ENCODE results near the gene RASA3. TPM values are rescaled to one million over a fixed set of nuclear protein-coding genes. Genes with fewer than 3 reads are reported as not detected.
A peak's percentile ranks its signal among the peaks of the same experiment; 100 is the strongest.

Gene RASA3
- total RNA-seq, 1 experiment from 2014 or later, result 22.3 TPM

DNA sequence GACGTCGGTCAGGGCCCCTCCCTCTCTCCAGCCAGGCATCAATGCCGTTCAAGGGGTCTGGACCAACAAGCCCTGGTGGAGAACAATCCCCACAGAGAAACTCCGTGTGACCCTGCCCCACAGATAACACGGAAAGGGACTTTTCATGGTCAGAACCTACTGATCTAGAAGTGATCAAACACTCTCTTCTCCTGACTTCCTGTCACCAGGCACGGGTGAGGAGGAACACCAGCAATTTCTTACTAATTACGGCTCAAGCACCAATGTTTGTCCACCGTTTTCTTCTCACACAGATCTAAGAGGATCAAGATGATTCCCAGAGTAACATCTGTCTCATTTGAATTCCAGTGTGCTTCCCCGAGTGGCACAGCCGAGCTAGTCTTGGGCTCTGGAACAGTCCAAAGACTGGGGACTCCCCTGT is 11.8 kb downstream of the RASA3 start:
- CTCF ChIA-PET, result no interaction called here

DNA sequence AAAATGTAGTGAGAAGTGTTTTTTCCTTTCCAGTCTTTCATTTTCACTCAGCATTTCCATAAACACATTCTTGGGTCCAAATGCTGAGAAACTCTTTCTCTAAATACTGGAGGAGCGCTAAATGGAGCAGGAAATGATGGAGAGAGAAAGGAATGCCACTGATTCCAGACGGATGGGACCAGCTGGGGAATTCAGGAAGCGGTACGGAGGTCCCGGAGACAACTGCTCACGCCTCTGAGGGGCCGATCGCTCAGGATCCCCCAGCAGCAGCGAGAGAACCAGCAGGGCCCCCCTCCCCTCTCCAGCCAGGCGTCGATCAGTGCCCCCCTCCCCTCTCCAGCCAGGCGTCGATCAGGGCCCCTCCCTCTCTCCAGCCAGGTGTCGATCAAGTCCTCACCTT is 13.2 kb downstream of the RASA3 start:
- Mint-ChIP-seq H3K9me3 (no peaks in the 10 kb centered on the region; the same call in 1 of the 2 replicates), H3K36me3 (no peaks in the 10 kb centered on the region; the same call in 1 of the 2 replicates), H3K27ac (peak overlapping the region; percentile 96), H3K4me3 (peak overlapping the region; percentile 57), H3K4me1 (peaks cover 46% of the 10 kb centered on the region), H3K27me3 (ENCODE audit: low read depth) (no peaks in the 10 kb centered on the region)
- POLR2A ChIA-PET, result interaction anchor here (0.6 kb wide), 1 partner anchor 533 kb away, joined by 4 read pairs; no protein-coding TSS in a partner anchor
- ATAC-seq (peak; percentile 89), DNase-seq (ENCODE audit: low spot score) (peak; percentile 79)
- 0 out of 2 replicates have a peak, but pooled peaks have one; percentile 28 for TF ChIP-seq MAX (CRISPR knock-in tag; IDR thresholded peaks at IDR 0.05)
- TF ChIP-seq EMX1 (CRISPR knock-in tag; IDR thresholded peaks at IDR 0.05), result no peak
- CTCF ChIA-PET, result interaction anchor here (0.7 kb wide), 1 partner anchor 16 kb away, joined by 3 read pairs; no protein-coding TSS in a partner anchor

More for the DNA sequence above, 11.8 kb downstream of the RASA3 start:
- TF ChIP-seq ZNF512 (CRISPR knock-in tag; IDR thresholded peaks at IDR 0.05; ENCODE audit: borderline replicate concordance) (no peak), ZNF263 (CRISPR knock-in tag; IDR thresholded peaks at IDR 0.05; ENCODE audit: low read depth) (no peak), NFE2L1 (CRISPR knock-in tag; IDR thresholded peaks at IDR 0.05) (no peak), PRRX2 (CRISPR knock-in tag; IDR thresholded peaks at IDR 0.05) (no peak)
- TF ChIP-seq, protein P1, sequence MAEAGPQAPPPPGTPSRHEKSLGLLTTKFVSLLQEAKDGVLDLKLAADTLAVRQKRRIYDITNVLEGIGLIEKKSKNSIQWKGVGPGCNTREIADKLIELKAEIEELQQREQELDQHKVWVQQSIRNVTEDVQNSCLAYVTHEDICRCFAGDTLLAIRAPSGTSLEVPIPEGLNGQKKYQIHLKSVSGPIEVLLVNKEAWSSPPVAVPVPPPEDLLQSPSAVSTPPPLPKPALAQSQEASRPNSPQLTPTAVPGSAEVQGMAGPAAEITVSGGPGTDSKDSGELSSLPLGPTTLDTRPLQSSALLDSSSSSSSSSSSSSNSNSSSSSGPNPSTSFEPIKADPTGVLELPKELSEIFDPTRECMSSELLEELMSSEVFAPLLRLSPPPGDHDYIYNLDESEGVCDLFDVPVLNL (CRISPR knock-in tag; IDR thresholded peaks at IDR 0.05; ENCODE audit: borderline replicate concordance, low read depth), result no peak
- TF ChIP-seq, protein P2, sequence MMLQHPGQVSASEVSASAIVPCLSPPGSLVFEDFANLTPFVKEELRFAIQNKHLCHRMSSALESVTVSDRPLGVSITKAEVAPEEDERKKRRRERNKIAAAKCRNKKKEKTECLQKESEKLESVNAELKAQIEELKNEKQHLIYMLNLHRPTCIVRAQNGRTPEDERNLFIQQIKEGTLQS (CRISPR knock-in tag; conservative IDR thresholded peaks at IDR 0.05), result no peak
- Mint-ChIP-seq H3K36me3 (no peaks in the 10 kb centered on the region), H3K4me3 (peak overlapping the region; percentile 51), H3K27ac (peak overlapping the region; percentile 93), H3K27me3 (ENCODE audit: low read depth) (no peaks in the 10 kb centered on the region), H3K9me3 (no peaks in the 10 kb centered on the region; the same call in 1 of the 2 replicates), H3K4me1 (peaks cover 36% of the 10 kb centered on the region)
- ATAC-seq (no peak), DNase-seq (ENCODE audit: low spot score) (no peak)
- POLR2A ChIA-PET, result no interaction called here

DNA sequence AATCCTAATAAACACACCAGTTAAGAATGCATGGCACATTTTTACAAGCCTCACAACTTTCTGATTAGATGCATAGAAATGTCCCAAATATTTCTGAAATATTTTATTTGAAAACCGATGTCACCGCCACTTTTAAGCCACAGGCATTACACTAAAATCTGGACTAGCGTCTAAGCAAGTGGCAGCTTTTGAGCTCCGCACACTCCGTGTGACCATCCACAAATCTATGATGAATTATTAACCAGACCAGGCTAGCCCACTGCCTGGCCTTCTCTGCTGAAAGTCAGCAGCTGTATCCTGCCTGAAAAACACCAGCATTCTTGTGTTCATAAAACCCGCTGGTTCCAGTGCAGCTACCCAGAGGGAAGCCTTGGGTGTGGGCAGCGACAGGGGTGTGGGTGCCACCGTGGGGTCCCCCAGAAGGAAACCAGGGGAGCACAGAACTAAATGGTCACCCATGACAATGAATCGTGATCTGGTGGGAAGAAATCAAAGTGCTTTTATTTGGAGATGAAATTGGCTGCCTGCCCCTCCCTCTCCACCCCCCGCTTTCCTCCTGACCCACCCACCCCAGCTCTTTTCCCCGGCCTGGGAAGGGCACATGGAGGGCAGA is 13.8 kb downstream of the RASA3 start:
- Mint-ChIP-seq H3K27me3 (ENCODE audit: low read depth) (no peaks in the 10 kb centered on the region), H3K9me3 (no peaks in the 10 kb centered on the region; the same call in 1 of the 2 replicates)
- POLR2A ChIA-PET, result interaction anchor here (0.6 kb wide), 1 partner anchor 533 kb away, joined by 4 read pairs; no protein-coding TSS in a partner anchor
- TF ChIP-seq AR (CRISPR knock-in tag; IDR thresholded peaks at IDR 0.05) (no peak), TEAD1 (CRISPR knock-in tag; IDR thresholded peaks at IDR 0.05) (no peak), STAT6 (CRISPR knock-in tag; conservative IDR thresholded peaks at IDR 0.05; ENCODE audit: low read depth) (no peak), MAX (CRISPR knock-in tag; IDR thresholded peaks at IDR 0.05) (no peak), IRF1 (CRISPR knock-in tag; IDR thresholded peaks at IDR 0.05) (no peak), ZNF671 (CRISPR knock-in tag; IDR thresholded peaks at IDR 0.05) (no peak), RELA (CRISPR knock-in tag; IDR thresholded peaks at IDR 0.05; ENCODE audit: borderline replicate concordance) (no peak)
- TF ChIP-seq, protein P2 (CRISPR knock-in tag; conservative IDR thresholded peaks at IDR 0.05), result no peak

More for the DNA sequence above, 13.8 kb downstream of the RASA3 start:
- peak; percentile 24 for ATAC-seq
- Mint-ChIP-seq H3K36me3 (no peaks in the 10 kb centered on the region; the same call in 1 of the 2 replicates), H3K4me3 (peak overlapping the region; percentile 57), H3K27ac (peak overlapping the region; percentile 96), H3K4me1 (peaks cover 48% of the 10 kb centered on the region)
- CTCF ChIA-PET, result interaction anchor here (0.7 kb wide), 1 partner anchor 17 kb away, joined by 3 read pairs; no protein-coding TSS in a partner anchor
- DNase-seq (ENCODE audit: low spot score), result no peak
